Activated CD4-positive, alpha-beta T cell treated with anti-CD3 and anti-CD28 coated beads for 36 hours (primary cell): ENCODE data around the gene GFPT2. TPM values are rescaled to one million over a fixed set of nuclear protein-coding genes. Genes with fewer than 3 reads are reported as not detected.

Experiments
- ATAC-seq: fragments of 200-7000 bp; cut with Tn5 transposase; one replicate; pipeline ENCODE4 v1.10.0; 2021; ENCODE audit warnings: mild to moderate bottlenecking, moderate library complexity
- CTCF ChIA-PET: fragments of 350-600 bp; sonication (Branson Sonifier 250); formaldehyde crosslinking; loops from one replicate; lab custom pipeline; 2021; ENCODE audit warnings: antibody characterized with exemption; lab: Charles Lee
- POLR2A ChIA-PET: fragments of 350-600 bp; sonication (Branson Sonifier 250); formaldehyde crosslinking; loops from one replicate; lab custom pipeline; 2021; ENCODE audit warnings: antibody characterized with exemption, inconsistent platforms; lab: Charles Lee
- DNase-seq: peaks from one replicate; pipeline ENCODE4 v3.0.0-alpha.2; 2020
- H3K27ac Mint-ChIP-seq: one replicate; pipeline ENCODE4 v1.8.0; 2021; ENCODE audit warnings: mixed read lengths
- H3K27me3 Mint-ChIP-seq: one replicate; pipeline ENCODE4 v1.8.0; 2021; ENCODE audit warnings: mixed read lengths
- H3K36me3 Mint-ChIP-seq: one replicate; pipeline ENCODE4 v1.8.0; 2021; ENCODE audit warnings: low read depth, mixed read lengths
- H3K4me1 Mint-ChIP-seq: one replicate; pipeline ENCODE4 v1.8.0; 2021; ENCODE audit warnings: mixed read lengths
- H3K4me3 Mint-ChIP-seq: one replicate; pipeline ENCODE4 v1.8.0; 2021; ENCODE audit warnings: mild to moderate bottlenecking, moderate library complexity, mixed read lengths
- H3K9me3 Mint-ChIP-seq: one replicate; pipeline ENCODE4 v1.8.0; 2021; ENCODE audit warnings: low read depth, mixed read lengths
- intact Hi-C, 2 experiments: fragments of 100-400 bp; cut with DNase I in 1 of 2; cut with micrococcal nuclease in 1 of 2; formaldehyde crosslinking; loops; one replicate each; pipeline versions ENCODE4 v1.14.2 to v1.15.1; 2022 to 2024; cut with DNase I, micrococcal nuclease
- total RNA-seq, 2 experiments: library from RNA; stranded (reverse); gene quantifications; one replicate each; pipeline ENCODE4 v1.2.3, GENCODE V29; 2021

GFPT2 gene
- total RNA-seq, 2 experiments from 2014 or later = 0.16 TPM

DNA sequence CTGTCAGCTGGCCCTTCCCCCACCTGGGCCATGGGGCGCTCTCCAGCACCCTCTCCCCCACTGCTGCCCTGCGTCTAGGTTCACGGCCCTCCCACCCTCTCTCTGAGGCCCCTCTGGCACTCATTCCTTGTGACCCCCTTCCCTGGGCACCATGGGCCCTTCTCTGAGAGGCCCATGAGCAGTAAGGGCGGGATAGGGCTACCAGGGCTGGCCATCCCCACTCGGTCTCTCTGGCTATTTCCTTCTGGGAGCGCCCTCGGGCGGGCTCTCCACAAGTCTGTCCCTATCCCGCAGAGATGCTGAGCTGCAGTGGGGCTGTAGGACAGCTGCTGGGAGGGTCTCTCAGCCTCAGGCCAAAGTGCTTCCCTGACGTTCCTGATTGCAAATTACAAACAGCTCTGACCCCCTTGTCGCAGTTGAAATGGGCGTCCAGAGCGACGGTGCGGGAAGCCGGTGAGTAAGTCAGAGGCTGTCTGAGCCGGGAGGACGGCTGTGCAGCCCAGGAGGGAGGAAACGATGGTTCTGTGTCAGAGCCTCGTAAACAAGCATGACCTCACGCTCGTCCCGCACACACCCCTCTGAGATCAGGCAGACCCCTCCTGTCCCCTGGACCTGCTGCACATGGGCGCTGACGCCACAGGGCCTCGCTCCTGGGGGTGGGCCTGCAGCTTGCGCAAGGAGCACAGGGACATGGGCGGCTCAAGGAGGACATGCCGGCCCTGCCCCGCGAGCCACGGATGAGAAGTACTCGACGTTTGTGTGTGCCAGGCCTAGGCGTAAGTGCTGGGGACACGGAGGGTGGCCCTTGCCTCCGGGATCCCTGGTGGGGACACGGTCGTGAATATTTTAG is 36.3 kb upstream of the GFPT2 start:
- CTCF ChIA-PET = no interaction called here
- no peaks in the 10 kb centered on the region for H3K36me3 Mint-ChIP-seq
- no peak overlapping the region for H3K4me3 Mint-ChIP-seq
- POLR2A ChIA-PET = no interaction called here
- intact Hi-C loops = no loop called here
- no peaks in the 10 kb centered on the region for H3K4me1 Mint-ChIP-seq
- no peaks in the 10 kb centered on the region for H3K9me3 Mint-ChIP-seq
- ATAC-seq (no peak), DNase-seq (no peak)
- H3K27ac Mint-ChIP-seq = no peak overlapping the region
- H3K27me3 Mint-ChIP-seq = peaks cover 2% of the 10 kb centered on the region

DNA sequence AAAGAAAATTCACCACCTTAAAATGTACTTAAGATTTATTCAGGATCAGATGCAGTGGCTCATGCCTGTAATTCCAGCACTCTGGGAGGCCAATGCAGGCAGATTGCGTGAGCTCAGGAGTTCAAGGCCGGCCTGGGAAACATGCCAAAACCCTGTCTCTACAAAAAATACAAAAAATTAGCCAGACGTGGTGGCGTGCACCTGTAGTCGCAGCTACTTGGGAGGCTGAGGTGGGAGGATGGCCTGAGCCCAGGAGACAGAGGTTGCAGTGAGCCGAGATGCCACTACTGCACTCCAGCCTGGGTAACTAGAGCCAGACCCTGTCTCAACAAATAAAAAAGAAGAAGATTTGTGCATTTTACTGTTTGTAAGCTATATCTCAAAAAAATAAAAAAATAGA is 34.7 kb upstream of the GFPT2 start:
- intact Hi-C loops = no loop called here
- H3K36me3 Mint-ChIP-seq = no peaks in the 10 kb centered on the region
- no peak overlapping the region for H3K4me3 Mint-ChIP-seq
- ChIA-PET POLR2A (no interaction called here), CTCF (interaction anchor here (0.5 kb wide), 1 partner anchor 614 kb away, joined by 3 read pairs; no protein-coding TSS in a partner anchor)
- H3K27me3 Mint-ChIP-seq = no peaks in the 10 kb centered on the region
- no peak overlapping the region for H3K27ac Mint-ChIP-seq
- no peaks in the 10 kb centered on the region for H3K9me3 Mint-ChIP-seq
- ATAC-seq (no peak), DNase-seq (no peak)
- no peaks in the 10 kb centered on the region for H3K4me1 Mint-ChIP-seq

DNA sequence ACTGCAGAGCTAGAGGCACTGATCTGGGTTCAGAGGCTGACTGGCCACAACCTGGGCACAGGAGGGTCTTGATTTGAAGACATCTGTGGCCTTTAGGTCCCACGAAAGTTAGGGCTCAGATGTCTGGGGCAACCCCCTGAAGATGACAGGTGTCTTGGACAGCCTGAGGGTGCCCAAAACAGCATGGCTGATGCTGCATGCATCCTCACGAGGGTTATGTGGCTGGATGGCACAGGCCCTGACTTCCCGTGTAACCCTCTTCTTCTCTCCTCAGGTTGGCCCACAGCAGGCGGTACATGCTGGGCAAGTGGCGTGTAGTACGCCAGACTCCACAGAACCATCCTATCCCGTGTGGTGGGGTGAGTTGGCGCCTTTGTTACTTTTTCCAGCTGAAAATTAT is 29.8 kb upstream of the GFPT2 start:
- Mint-ChIP-seq H3K27ac (no peak overlapping the region), H3K27me3 (no peaks in the 10 kb centered on the region), H3K9me3 (no peaks in the 10 kb centered on the region), H3K36me3 (no peaks in the 10 kb centered on the region), H3K4me3 (no peak overlapping the region), H3K4me1 (no peaks in the 10 kb centered on the region)
- no peak for ATAC-seq
- intact Hi-C loops = no loop called here
- DNase-seq = no peak
- ChIA-PET CTCF (no interaction called here), POLR2A (no interaction called here)

DNA sequence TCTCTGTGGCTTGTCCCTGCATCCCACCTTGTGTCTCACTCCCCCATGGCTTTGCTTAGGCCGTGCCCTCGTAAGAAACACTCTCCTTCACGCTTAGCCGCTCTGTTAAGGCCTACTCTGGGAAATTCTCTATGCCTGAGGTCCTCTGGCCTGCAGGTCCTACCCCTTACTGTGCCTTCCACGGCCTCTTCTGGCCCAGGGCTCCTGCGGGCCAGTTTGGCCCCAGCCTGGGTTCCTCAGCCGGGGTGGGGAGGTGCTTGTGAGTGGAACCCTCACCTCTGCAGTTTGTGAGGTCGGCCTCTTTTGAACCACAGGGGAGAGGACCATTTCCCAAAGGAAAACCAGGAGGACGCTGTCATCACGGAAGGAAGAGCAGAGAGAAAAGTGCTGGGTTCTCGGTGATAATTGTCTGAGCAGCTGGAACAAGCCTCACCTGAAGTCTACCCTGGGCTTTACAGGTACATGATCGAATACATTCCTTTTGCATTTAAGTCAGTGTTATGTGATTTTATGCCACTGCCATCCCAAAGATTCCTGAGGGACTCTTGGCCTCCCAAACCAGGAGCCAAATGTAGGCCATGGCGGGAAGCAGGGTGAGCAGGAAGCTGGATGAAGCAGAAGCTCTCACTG is 28.8 kb upstream of the GFPT2 start:
- Mint-ChIP-seq H3K4me1 (no peaks in the 10 kb centered on the region), H3K27me3 (no peaks in the 10 kb centered on the region), H3K36me3 (no peaks in the 10 kb centered on the region), H3K27ac (no peak overlapping the region), H3K9me3 (no peaks in the 10 kb centered on the region), H3K4me3 (no peak overlapping the region)
- ATAC-seq = no peak
- DNase-seq = no peak
- intact Hi-C loops = no loop called here
- ChIA-PET POLR2A (no interaction called here), CTCF (interaction anchor here (0.6 to 0.9 kb wide), 2 partner anchors 66 to 90 kb away, joined by 3 read pairs; no protein-coding TSS in a partner anchor)

DNA sequence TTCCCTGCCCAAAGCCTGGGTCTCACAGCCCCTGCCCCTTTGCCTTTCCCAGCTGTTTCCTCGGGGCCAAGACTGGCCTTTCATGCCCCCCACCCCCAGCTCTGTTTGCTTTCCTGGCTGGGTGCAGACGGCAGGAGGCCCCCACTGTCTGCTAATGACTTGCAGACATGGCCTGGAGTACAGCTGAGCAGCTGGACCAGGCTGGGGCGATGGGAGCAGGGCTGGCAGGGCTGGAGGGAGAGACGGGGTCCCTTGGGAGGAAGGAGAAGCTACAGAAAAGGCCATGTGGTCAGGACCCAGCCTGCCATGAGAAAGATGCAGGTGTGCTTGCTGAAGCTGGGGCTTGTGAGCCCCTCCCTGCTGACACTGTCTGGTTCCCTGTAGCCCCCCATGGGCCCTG is 28.3 kb upstream of the GFPT2 start:
- no peak for ATAC-seq
- Mint-ChIP-seq H3K9me3 (no peaks in the 10 kb centered on the region), H3K27me3 (no peaks in the 10 kb centered on the region), H3K36me3 (no peaks in the 10 kb centered on the region), H3K27ac (no peak overlapping the region), H3K4me3 (no peak overlapping the region), H3K4me1 (no peaks in the 10 kb centered on the region)
- POLR2A ChIA-PET = no interaction called here
- DNase-seq = no peak
- intact Hi-C loops = no loop called here
- CTCF ChIA-PET = interaction anchor here (0.6 to 0.9 kb wide), 2 partner anchors 66 to 91 kb away, joined by 3 read pairs; no protein-coding TSS in a partner anchor

DNA sequence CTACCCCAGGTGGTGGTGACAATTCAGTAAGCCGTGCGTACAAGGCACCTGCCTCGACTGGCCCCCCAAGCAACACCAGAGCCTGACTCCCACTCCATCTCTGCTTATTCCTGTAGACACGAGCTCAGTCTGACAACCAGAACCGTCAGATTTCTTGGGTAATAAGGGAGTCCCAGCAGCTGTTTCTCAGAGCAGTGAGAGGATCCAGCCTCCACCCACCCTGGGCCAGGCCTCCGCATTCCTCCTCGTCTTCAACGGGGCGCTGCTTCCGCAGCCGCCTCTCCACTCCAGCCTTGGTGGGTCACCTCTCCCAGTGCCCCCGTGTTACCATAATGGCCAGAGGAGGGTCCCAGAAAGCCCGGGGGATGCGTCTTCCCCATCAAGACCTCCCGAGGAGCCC is 27.7 kb upstream of the GFPT2 start:
- Mint-ChIP-seq H3K27me3 (no peaks in the 10 kb centered on the region), H3K9me3 (no peaks in the 10 kb centered on the region), H3K4me3 (no peak overlapping the region), H3K27ac (no peak overlapping the region), H3K4me1 (no peaks in the 10 kb centered on the region), H3K36me3 (no peaks in the 10 kb centered on the region)
- intact Hi-C loops = no loop called here
- ATAC-seq (no peak), DNase-seq (no peak)
- POLR2A ChIA-PET = no interaction called here
- CTCF ChIA-PET = interaction anchor here (0.9 kb wide), 1 partner anchor 91 kb away, joined by 3 read pairs; no protein-coding TSS in a partner anchor

DNA sequence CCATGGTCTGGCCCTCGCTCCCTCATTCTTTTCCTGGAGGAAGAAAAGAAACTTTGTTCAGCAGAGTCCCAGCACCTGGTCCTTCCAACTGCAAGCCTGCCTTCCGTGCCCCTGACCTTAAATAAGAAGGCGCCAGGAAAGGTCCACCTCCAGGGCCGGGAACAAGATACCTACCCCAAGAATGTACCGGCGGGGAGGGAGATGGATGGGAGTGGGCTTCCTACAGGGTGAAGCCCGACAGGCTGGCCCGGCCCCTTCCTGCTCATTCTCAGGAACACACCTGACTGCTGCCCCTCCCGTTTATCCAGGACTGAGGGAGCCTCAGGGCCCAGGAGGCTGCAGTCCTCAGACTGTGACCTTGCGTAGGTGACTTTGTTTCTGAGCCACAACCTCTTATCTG is 27.3 kb upstream of the GFPT2 start:
- no peaks in the 10 kb centered on the region for H3K4me1 Mint-ChIP-seq
- intact Hi-C loops = no loop called here
- ATAC-seq = no peak
- H3K27me3 Mint-ChIP-seq = peaks cover under 1% of the 10 kb centered on the region
- no peak overlapping the region for H3K27ac Mint-ChIP-seq
- ChIA-PET CTCF (no interaction called here), POLR2A (no interaction called here)
- no peak for DNase-seq
- H3K9me3 Mint-ChIP-seq = no peaks in the 10 kb centered on the region
- no peaks in the 10 kb centered on the region for H3K36me3 Mint-ChIP-seq
- H3K4me3 Mint-ChIP-seq = no peak overlapping the region

DNA sequence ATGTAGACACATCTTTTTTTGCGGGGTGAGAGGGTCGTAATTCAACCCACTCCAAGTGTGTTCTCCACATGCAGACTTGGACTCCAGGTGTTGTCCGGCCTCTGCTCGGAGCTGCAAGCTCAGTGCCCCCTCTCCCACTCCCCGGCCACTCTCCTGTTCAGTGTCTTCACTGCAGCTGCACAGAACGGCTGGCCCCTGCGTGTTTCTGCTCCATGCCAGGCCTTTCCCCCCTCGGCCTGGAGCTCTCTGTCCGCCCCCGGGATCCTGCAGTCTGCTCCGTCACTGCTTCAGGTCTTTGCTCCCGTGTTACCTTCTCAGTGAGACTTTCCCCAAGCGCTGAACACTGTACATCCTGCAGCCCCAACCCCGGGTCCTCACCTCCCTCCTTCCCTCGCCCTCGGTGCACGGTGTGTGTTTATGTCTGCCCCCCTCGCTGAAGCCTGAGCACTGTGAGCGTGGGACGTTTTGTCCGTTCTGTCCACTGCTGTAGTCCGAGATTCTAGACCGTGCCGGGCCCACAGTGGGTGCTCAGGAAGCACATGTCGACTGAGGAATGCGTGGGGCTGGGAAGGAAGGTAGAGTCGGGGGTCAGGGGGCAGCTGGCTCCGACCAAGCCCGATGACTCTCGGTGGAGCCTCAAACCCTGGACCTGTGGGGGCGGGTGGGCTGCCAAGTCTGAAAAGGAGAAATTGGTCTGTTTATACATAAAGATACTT is 26.4 kb upstream of the GFPT2 start:
- Mint-ChIP-seq H3K36me3 (no peaks in the 10 kb centered on the region), H3K4me3 (no peak overlapping the region), H3K4me1 (no peaks in the 10 kb centered on the region), H3K9me3 (no peaks in the 10 kb centered on the region), H3K27ac (no peak overlapping the region), H3K27me3 (peaks cover 2% of the 10 kb centered on the region)
- ATAC-seq = no peak
- no peak for DNase-seq
- intact Hi-C loops = no loop called here
- CTCF ChIA-PET = no interaction called here
- POLR2A ChIA-PET = no interaction called here

DNA sequence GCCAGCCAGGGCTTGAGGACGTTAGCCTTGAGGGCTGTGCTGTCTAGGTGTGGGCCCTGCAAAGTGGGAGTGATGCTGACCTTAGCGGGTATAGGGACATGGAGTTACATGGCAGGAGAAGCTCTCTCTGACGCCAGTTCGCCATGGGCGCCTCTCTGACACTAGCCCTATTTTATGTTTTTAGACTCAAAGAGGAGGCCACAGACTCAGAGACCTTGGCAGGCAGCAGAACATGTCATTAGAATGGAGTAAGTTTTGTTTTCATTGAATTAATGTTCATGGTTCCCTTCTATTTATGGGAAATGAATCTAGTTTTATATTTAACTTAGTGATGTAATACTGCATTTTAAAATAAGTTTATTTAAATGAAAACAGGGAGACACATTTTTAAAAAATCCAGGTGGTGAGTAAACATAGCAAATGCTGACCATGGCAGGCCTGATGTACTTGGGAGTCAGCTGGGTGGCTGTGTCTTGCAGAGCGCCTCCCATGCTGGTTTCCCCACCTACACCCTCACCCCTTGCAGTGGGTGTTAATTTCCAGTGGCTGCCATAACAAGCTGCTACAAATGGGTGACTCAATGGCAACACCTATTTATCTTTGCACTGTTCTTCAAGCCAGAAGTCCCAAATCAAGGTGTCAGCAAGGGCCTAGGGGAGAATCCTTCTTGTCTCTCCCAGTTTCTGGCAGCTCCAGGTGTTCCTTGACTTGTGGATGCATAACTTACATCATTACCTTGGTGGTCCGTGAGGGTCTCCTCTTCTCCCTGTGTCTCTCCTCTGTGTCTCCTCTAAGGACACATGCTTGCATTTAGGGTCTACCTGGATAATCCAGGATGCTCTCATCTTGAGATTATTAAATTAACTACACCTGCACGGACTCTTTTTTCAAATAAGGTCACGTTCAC is 25.6 kb upstream of the GFPT2 start:
- Mint-ChIP-seq H3K4me3 (no peak overlapping the region), H3K27me3 (peaks cover 2% of the 10 kb centered on the region), H3K36me3 (no peaks in the 10 kb centered on the region), H3K9me3 (no peaks in the 10 kb centered on the region), H3K27ac (no peak overlapping the region), H3K4me1 (no peaks in the 10 kb centered on the region)
- no peak for DNase-seq
- POLR2A ChIA-PET = no interaction called here
- intact Hi-C loops = no loop called here
- ATAC-seq = no peak
- CTCF ChIA-PET = interaction anchor here (0.5 kb wide), 1 partner anchor 19 kb away, joined by 5 read pairs; no protein-coding TSS in a partner anchor

DNA sequence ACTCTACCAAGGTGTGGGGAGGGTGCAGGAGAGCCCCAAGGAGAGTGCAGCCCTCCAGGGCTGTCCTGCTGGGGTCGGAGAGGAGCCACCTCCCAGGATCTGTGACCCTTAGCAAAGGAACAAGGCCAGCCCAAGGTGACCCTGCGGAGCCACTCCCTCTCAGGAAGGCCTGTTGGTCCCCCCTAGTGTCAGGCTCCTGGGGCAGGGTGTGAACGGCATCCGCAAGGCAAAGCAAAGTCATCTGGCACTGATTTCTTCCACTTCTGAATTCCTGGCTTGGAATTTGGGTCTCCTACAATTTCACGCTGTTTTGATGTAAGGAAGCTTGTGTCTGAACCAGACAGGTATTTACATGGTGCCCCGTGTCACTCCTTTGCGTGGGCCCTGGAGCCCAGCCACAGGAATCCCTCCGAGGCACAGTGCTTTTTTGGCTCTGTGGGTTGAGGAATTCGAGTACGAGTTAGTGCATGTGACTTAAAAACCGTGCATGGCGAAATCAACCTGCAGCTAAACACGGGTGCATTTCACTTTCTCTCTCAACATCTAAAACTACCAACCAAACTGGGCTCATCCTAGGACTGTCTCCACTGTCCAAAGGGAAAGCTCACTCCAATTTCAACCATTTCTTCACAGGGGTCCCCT is 24.5 kb upstream of the GFPT2 start:
- Mint-ChIP-seq H3K36me3 (no peaks in the 10 kb centered on the region), H3K4me1 (no peaks in the 10 kb centered on the region), H3K9me3 (no peaks in the 10 kb centered on the region), H3K27me3 (peaks cover 2% of the 10 kb centered on the region), H3K4me3 (no peak overlapping the region), H3K27ac (no peak overlapping the region)
- no peak for DNase-seq
- ATAC-seq = no peak
- ChIA-PET CTCF (no interaction called here), POLR2A (no interaction called here)
- intact Hi-C loops = no loop called here
